Neural progenitor cell (in vitro differentiated cells): ENCODE data around the gene NRTN.

Experiments
- EZH2 ChIP-seq: fragments of 200-600 bp; sonication (generic); IDR thresholded peaks from 2 replicates; pipeline ENCODE4 v1.6.1; 2017; ENCODE audit warnings: antibody characterized with exemption, mild to moderate bottlenecking, moderate library complexity
- EZH2phosphoT487 ChIP-seq: fragments of 200-600 bp; sonication (generic); IDR thresholded peaks from 2 replicates; pipeline ENCODE4 v1.6.1; 2017; ENCODE audit warnings: antibody characterized with exemption
- TF ChIP-seq, protein P1 (sequence below): fragments of 200-600 bp; sonication (generic); IDR thresholded peaks from 2 replicates; pipeline ENCODE4 v1.5.1; 2017; ENCODE audit warnings: antibody characterized with exemption, mild to moderate bottlenecking

DNA sequence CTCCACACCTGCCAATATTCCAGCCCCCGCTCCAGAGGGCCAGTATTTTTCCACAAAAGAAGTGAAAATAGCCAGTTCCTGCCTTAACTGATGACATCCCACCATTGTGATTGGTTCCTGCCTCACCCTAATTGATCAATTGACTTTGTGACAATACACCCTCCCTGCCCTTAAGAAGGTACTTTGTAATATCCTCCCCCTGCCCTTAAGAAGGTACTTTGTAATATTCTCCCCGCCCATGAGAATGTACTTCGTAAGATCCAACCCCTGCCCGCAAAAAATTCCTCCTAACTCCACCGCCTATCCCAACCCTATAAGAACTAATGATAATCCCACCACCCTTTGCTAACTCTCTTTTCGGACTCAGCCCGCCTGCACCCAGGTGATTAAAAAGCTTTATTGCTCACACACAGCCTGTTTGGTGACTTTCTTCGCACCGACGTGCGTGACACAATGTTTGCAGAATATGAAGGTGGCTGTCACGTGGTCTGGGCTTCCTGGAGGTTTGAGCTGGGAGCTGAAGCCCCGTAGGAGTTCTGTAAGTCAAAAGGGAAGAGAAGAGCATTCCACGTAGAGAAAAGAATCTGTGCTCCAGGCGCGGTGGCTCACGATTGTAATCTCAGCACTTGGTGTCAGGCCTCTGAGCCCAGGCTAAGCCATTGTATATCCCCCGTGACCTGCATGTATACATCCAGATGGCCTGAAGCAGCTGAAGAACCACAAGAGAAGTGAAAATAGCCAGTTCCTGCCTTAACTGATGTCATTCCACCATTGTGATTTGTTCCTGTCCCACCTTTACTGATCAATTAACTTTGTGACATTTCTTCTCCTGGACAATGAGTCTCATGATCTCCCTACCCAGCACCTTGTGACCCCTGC lies 52.6 kb downstream of the NRTN start:
- TF ChIP-seq, protein P1, sequence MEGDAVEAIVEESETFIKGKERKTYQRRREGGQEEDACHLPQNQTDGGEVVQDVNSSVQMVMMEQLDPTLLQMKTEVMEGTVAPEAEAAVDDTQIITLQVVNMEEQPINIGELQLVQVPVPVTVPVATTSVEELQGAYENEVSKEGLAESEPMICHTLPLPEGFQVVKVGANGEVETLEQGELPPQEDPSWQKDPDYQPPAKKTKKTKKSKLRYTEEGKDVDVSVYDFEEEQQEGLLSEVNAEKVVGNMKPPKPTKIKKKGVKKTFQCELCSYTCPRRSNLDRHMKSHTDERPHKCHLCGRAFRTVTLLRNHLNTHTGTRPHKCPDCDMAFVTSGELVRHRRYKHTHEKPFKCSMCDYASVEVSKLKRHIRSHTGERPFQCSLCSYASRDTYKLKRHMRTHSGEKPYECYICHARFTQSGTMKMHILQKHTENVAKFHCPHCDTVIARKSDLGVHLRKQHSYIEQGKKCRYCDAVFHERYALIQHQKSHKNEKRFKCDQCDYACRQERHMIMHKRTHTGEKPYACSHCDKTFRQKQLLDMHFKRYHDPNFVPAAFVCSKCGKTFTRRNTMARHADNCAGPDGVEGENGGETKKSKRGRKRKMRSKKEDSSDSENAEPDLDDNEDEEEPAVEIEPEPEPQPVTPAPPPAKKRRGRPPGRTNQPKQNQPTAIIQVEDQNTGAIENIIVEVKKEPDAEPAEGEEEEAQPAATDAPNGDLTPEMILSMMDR = no peak
- TF ChIP-seq EZH2 (no peak), EZH2phosphoT487 (no peak)
